GM12878 (cell line): Measurements from ENCODE around the gene HSD17B4. TPM values are rescaled to one million over a fixed set of nuclear protein-coding genes. Genes with fewer than 3 reads are reported as not detected.
"Not testable (repeated sequence)": the region's sequence is repeated elsewhere in the genome, so short reads cannot be mapped to it uniquely, and the experiment has no call there.

Experiments used
- ATAC-seq: fragments of 200-7000 bp; cut with Tn5 transposase; 3 replicates; pipeline ENCODE4 v1.9.1; 2020; ENCODE audit warnings: mild to moderate bottlenecking, moderate library complexity
- BruUV-seq: library from RNA; stranded (reverse); fragments of 400-500 nt; replicated peaks from 2 replicates; lab custom pipeline; 2021; lab: Mats Ljungman, UMichigan
- CTCF ChIA-PET: fragments of 300-600 bp; sonication (Branson Sonifier 250); formaldehyde crosslinking; extraction: SDS; loops from one replicate; lab custom pipeline; 2021; ENCODE audit warnings: inconsistent platforms; lab: Yijun Ruan, JAX
- POLR2A ChIA-PET: fragments of 350-600 bp; formaldehyde crosslinking; extraction: SDS; loops from one replicate; lab custom pipeline; 2021; ENCODE audit warnings: inconsistent platforms; lab: Charles Lee
- RAD21 ChIA-PET: fragments of 300-600 bp; sonication (Branson Sonifier 250); formaldehyde crosslinking; loops from one replicate; lab custom pipeline; 2023; ENCODE audit warnings: antibody characterized with exemption; ENCODE audit not compliant: unreplicated experiment; lab: Charles Lee
- SMC1A ChIA-PET: fragments of 300-600 bp; sonication (Branson Sonifier 250); formaldehyde crosslinking; loops from one replicate; lab custom pipeline; 2023; ENCODE audit not compliant: unreplicated experiment, uncharacterized antibody; lab: Charles Lee
- DNase-seq: peaks from one replicate; pipeline ENCODE4 v3.0.0-alpha.2; 2011; ENCODE audit warnings: low read depth, low spot score
- FAIRE-seq: peaks from 3 replicates; lab custom pipeline; 2011; peaks lifted over from hg19 to GRCh38; lab: Jason Lieb, UNC
- H2AFZ ChIP-seq: 2 replicates; pipeline ENCODE4 v1.6.0; 2011; ENCODE audit warnings: low read depth, low read length, control low read depth; ENCODE audit not compliant: control insufficient read depth
- H3K27ac ChIP-seq: 2 replicates; pipeline ENCODE4 v1.5.1; 2011; ENCODE audit warnings: control low read depth; ENCODE audit not compliant: control insufficient read depth, insufficient read depth
- H3K27me3 ChIP-seq, 2 experiments: replicated peaks in 1 of 2; 2 replicates each; pipeline versions ENCODE4 v1.6.0 to v1.6.1; 2011; ENCODE audit warnings: low read length in 1 of 2; ENCODE audit not compliant: control insufficient read depth in 2 of 2, insufficient read depth in 2 of 2
- H3K36me3 ChIP-seq, 2 experiments: 2 replicates each; pipeline ENCODE4 v1.5.1; 2011; ENCODE audit warnings: low read length in 1 of 2; ENCODE audit not compliant: control insufficient read depth in 2 of 2, insufficient read depth in 2 of 2
- H3K4me1 ChIP-seq: 2 replicates; pipeline ENCODE4 v1.6.1; 2011; ENCODE audit warnings: mild to moderate bottlenecking, low read length, moderate library complexity, mixed read lengths; ENCODE audit not compliant: control insufficient read depth, insufficient read depth
- H3K4me2 ChIP-seq: 2 replicates; pipeline ENCODE4 v1.6.0; 2011; ENCODE audit warnings: control low read depth; ENCODE audit not compliant: control insufficient read depth, insufficient read depth
- H3K4me3 ChIP-seq: fragments of 200-600 bp; sonication (generic); 2 replicates; pipeline ENCODE4 v1.5.1; 2016
- H3K79me2 ChIP-seq: 2 replicates; pipeline ENCODE4 v1.6.0; 2011; ENCODE audit warnings: low read length; ENCODE audit not compliant: control insufficient read depth, insufficient read depth
- H3K9ac ChIP-seq: 2 replicates; pipeline ENCODE4 v1.8.0; 2011; ENCODE audit warnings: low read length, control low read depth, mixed read lengths; ENCODE audit not compliant: control insufficient read depth, insufficient read depth
- H3K9me3 ChIP-seq: replicated peaks from 3 replicates; pipeline ENCODE4 v1.5.1; 2011; ENCODE audit warnings: mild to moderate bottlenecking, low read length; ENCODE audit not compliant: control insufficient read depth, insufficient read depth
- H4K20me1 ChIP-seq: 2 replicates; pipeline ENCODE4 v1.6.0; 2011; ENCODE audit not compliant: control insufficient read depth, insufficient read depth
- CBX5 ChIP-seq: sonication (generic); IDR thresholded peaks from 2 replicates; pipeline ENCODE4 v1.6.1; 2016; ENCODE audit warnings: low read depth, moderate library complexity, mild to moderate bottlenecking, inconsistent platforms
- CREM ChIP-seq: IDR thresholded peaks from 2 replicates; pipeline ENCODE4 v1.6.1; 2014; ENCODE audit warnings: antibody characterized with exemption, low read depth
- IKZF1 ChIP-seq: fragments of 450-650 bp; conservative IDR thresholded peaks from 2 replicates; pipeline ENCODE4 v1.6.1; 2017; ENCODE audit warnings: antibody characterized with exemption, mild to moderate bottlenecking
- NBN ChIP-seq: fragments of 450-650 bp; IDR thresholded peaks from 2 replicates; pipeline ENCODE4 v1.6.1; 2016
- RELB ChIP-seq: fragments of 450-650 bp; IDR thresholded peaks from 2 replicates; pipeline ENCODE4 v1.6.1; 2017; ENCODE audit warnings: low read depth, mild to moderate bottlenecking, moderate library complexity
- SPI1 ChIP-seq: IDR thresholded peaks from 2 replicates; pipeline ENCODE4 v1.6.1; 2011; ENCODE audit warnings: low read depth, mild to moderate bottlenecking, low read length, moderate library complexity, borderline replicate concordance; ENCODE audit not compliant: insufficient read depth
- ZNF24 ChIP-seq: fragments of 450-650 bp; IDR thresholded peaks from 2 replicates; pipeline ENCODE4 v1.6.1; 2017; ENCODE audit warnings: antibody characterized with exemption, mild to moderate bottlenecking
- WGBS: methylation state at CpG from one replicate; pipeline ENCODE4 v1.1.6; 2016; ENCODE audit warnings: low lambda C conversion rate; ENCODE audit not compliant: insufficient replicate concordance, insufficient coverage; ENCODE audit errors: missing lambda C conversion rate; 5-methylcytosine and 5-hydroxymethylcytosine counted together
- in situ Hi-C: fragments of 300-500 bp; cut with MboI; formaldehyde crosslinking; loops from 9 replicates; pipeline ENCODE4 v1.14.3; 2018; ENCODE audit warnings: mixed read lengths
- intact Hi-C: fragments of 100-400 bp; cut with micrococcal nuclease; formaldehyde crosslinking; loops from one replicate; pipeline ENCODE4 v1.14.2; 2022; ENCODE audit not compliant: unreplicated experiment
- polyA plus RNA-seq, 11 experiments: library from polyadenylated mRNA; depleted of rRNA in 4 of 11; unstranded in 6 of 11; stranded (reverse) in 5 of 11; fragments of >200 nt; fragmentation: Nextera tagmentation in 4 of 11; fragmentation: Illumina TruSeq in 1 of 11; extraction: Ambion mirVana in 4 of 11; extraction: Trizol in 1 of 11; gene quantifications; 1 replicate in 1 of 11; 2 replicates in 10 of 11; pipeline versions ENCODE4 v1.2.1 to v1.2.3, GENCODE V29; 2011 to 2016; ENCODE audit warnings: inconsistent platforms in 2 of 11, missing spikeins in 2 of 11, low read depth in 1 of 11
- total RNA-seq, 4 experiments: library from RNA; depleted of rRNA in 3 of 4; stranded (reverse); fragments of >200 nt in 3 of 4; fragmentation: Illumina TruSeq in 1 of 4; extraction: Trizol in 1 of 4; gene quantifications; 2 replicates each; pipeline versions ENCODE4 v1.2.1 to v1.2.3, GENCODE V29; 2013 to 2021
- TF ChIP-seq, protein P1 (sequence below): fragments of 450-650 bp; IDR thresholded peaks from 2 replicates; pipeline ENCODE4 v1.6.1; 2016; ENCODE audit warnings: mild to moderate bottlenecking
- TF ChIP-seq, protein P2 (sequence below): fragments of 450-650 bp; IDR thresholded peaks from 2 replicates; pipeline ENCODE4 v1.6.1; 2016; ENCODE audit warnings: mild to moderate bottlenecking
- TF ChIP-seq, protein P3 (sequence below): fragments of 450-650 bp; IDR thresholded peaks from 2 replicates; pipeline ENCODE4 v1.6.1; 2017; ENCODE audit warnings: mild to moderate bottlenecking, moderate library complexity

The HSD17B4 gene
- total and polyA plus RNA-seq, 10 of the 15 experiments (the other 5 are each of a cell fraction or from before 2014, with no cell fraction given), result 38.6 to 125 (median 93.0) TPM

DNA sequence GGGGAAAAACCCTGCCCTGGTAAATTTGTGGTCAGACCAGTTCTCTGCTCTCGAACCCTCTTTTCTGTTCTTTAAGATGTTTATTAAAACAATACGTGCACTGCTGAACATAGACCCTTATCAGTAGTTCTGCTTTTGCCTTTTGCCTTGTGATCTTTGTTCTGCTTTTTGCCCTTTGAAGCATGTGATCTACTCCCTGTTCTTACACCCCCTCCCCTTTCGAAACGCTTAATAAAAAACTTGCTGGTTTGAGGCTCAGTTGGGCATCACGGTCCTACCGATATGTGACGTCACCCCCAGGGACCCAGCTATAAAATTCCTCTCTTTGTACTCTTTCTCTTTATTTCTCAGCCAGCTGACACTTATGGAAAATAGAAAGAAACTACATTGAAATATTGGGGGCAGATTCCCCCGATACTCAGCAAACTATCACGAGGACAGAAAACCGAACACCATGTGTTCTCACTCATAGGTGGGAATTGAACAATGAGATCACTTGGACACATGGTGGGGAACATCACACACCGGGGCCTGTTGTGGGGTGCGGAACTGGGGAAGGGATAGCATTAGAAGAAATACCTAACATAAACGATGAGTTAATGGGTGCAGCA, 38.1 kb upstream of the HSD17B4 start:
- H3K27me3 ChIP-seq, H3K79me2 ChIP-seq, H3K36me3 ChIP-seq, H3K27ac ChIP-seq, H3K9ac ChIP-seq, BruUV-seq, H3K9me3 ChIP-seq, FAIRE-seq, POLR2A ChIA-PET, H3K4me3 ChIP-seq, H2AFZ ChIP-seq, H4K20me1 ChIP-seq: not testable (repeated sequence)
- in situ Hi-C loops, result loop anchor here (5.0 kb wide), 2 partner anchors 337 to 427 kb away; partner anchors contain the start of gene DTWD2
- 35% methylated on average over 13 of the region's 13 CpGs for WGBS
- RAD21 ChIA-PET, result interaction anchor here (0.9 to 10.2 kb wide), 7 partner anchors 11 to 426 kb away, joined by 3 to 232 read pairs (median 6); partner anchors contain the start of gene DTWD2
- CTCF ChIA-PET, result interaction anchor here (0.6 to 11.3 kb wide), 8 partner anchors 9 to 427 kb away, joined by 3 to 413 read pairs (median 96); partner anchors contain the start of gene DTWD2
- H3K4me2 ChIP-seq, result 0 out of 2 replicates have a peak overlapping the region, but pooled peaks have one; percentile 12
- SMC1A ChIA-PET, result interaction anchor here (0.8 to 26.7 kb wide), 8 partner anchors 8 to 428 kb away, joined by 3 to 583 read pairs (median 20); partner anchors contain the start of gene DTWD2
- DNase-seq, result peak; percentile 58
- H3K4me1 ChIP-seq, result peaks cover 34% of the 10 kb centered on the region
- peak; percentile 66 for ATAC-seq
- intact Hi-C loops, result loop anchor here (5.0 kb wide), 1 partner anchor 328 kb away; no protein-coding TSS in a partner anchor
- TF ChIP-seq NBN (peak; percentile 93), IKZF1 (0 out of 2 replicates have a peak, but pooled peaks have one; percentile 12), CBX5 (0 out of 2 replicates have a peak, but pooled peaks have one; percentile 60), RELB (peak; percentile 69), CREM (peak; percentile 37; the same call in 1 of the 2 replicates), ZNF24 (peak; percentile 63; the same call in 1 of the 2 replicates), SPI1 (peak; percentile 29; the same call in 1 of the 2 replicates)
- TF ChIP-seq, protein P1, sequence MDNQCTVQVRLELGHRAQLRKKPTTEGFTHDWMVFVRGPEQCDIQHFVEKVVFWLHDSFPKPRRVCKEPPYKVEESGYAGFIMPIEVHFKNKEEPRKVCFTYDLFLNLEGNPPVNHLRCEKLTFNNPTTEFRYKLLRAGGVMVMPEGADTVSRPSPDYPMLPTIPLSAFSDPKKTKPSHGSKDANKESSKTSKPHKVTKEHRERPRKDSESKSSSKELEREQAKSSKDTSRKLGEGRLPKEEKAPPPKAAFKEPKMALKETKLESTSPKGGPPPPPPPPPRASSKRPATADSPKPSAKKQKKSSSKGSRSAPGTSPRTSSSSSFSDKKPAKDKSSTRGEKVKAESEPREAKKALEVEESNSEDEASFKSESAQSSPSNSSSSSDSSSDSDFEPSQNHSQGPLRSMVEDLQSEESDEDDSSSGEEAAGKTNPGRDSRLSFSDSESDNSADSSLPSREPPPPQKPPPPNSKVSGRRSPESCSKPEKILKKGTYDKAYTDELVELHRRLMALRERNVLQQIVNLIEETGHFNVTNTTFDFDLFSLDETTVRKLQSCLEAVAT, result peak; percentile 98
- TF ChIP-seq, protein P2, sequence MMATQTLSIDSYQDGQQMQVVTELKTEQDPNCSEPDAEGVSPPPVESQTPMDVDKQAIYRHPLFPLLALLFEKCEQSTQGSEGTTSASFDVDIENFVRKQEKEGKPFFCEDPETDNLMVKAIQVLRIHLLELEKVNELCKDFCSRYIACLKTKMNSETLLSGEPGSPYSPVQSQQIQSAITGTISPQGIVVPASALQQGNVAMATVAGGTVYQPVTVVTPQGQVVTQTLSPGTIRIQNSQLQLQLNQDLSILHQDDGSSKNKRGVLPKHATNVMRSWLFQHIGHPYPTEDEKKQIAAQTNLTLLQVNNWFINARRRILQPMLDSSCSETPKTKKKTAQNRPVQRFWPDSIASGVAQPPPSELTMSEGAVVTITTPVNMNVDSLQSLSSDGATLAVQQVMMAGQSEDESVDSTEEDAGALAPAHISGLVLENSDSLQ, result peak; percentile 10; the same call in 1 of the 2 replicates
- TF ChIP-seq, protein P3, sequence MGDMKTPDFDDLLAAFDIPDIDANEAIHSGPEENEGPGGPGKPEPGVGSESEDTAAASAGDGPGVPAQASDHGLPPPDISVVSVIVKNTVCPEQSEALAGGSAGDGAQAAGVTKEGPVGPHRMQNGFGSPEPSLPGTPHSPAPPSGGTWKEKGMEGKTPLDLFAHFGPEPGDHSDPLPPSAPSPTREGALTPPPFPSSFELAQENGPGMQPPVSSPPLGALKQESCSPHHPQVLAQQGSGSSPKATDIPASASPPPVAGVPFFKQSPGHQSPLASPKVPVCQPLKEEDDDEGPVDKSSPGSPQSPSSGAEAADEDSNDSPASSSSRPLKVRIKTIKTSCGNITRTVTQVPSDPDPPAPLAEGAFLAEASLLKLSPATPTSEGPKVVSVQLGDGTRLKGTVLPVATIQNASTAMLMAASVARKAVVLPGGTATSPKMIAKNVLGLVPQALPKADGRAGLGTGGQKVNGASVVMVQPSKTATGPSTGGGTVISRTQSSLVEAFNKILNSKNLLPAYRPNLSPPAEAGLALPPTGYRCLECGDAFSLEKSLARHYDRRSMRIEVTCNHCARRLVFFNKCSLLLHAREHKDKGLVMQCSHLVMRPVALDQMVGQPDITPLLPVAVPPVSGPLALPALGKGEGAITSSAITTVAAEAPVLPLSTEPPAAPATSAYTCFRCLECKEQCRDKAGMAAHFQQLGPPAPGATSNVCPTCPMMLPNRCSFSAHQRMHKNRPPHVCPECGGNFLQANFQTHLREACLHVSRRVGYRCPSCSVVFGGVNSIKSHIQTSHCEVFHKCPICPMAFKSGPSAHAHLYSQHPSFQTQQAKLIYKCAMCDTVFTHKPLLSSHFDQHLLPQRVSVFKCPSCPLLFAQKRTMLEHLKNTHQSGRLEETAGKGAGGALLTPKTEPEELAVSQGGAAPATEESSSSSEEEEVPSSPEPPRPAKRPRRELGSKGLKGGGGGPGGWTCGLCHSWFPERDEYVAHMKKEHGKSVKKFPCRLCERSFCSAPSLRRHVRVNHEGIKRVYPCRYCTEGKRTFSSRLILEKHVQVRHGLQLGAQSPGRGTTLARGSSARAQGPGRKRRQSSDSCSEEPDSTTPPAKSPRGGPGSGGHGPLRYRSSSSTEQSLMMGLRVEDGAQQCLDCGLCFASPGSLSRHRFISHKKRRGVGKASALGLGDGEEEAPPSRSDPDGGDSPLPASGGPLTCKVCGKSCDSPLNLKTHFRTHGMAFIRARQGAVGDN, result peak; percentile 96
